Activated CD4-positive, alpha-beta T cell treated with anti-CD3 and anti-CD28 coated beads for 36 hours (primary cell): ENCODE results near the gene KCNK15. TPM values are rescaled to one million over a fixed set of nuclear protein-coding genes. Genes with fewer than 3 reads are reported as not detected.

Experiments
- ATAC-seq: fragments of 200-7000 bp; cut with Tn5 transposase; one replicate; pipeline ENCODE4 v1.10.0; 2021; ENCODE audit warnings: mild to moderate bottlenecking, moderate library complexity
- CTCF ChIA-PET: fragments of 350-600 bp; sonication (Branson Sonifier 250); formaldehyde crosslinking; loops from one replicate; lab custom pipeline; 2021; ENCODE audit warnings: antibody characterized with exemption; lab: Charles Lee
- POLR2A ChIA-PET: fragments of 350-600 bp; sonication (Branson Sonifier 250); formaldehyde crosslinking; loops from one replicate; lab custom pipeline; 2021; ENCODE audit warnings: antibody characterized with exemption, inconsistent platforms; lab: Charles Lee
- DNase-seq: peaks from one replicate; pipeline ENCODE4 v3.0.0-alpha.2; 2020
- H3K27ac Mint-ChIP-seq: one replicate; pipeline ENCODE4 v1.8.0; 2021; ENCODE audit warnings: mixed read lengths
- H3K27me3 Mint-ChIP-seq: one replicate; pipeline ENCODE4 v1.8.0; 2021; ENCODE audit warnings: mixed read lengths
- H3K36me3 Mint-ChIP-seq: one replicate; pipeline ENCODE4 v1.8.0; 2021; ENCODE audit warnings: low read depth, mixed read lengths
- H3K4me1 Mint-ChIP-seq: one replicate; pipeline ENCODE4 v1.8.0; 2021; ENCODE audit warnings: mixed read lengths
- H3K4me3 Mint-ChIP-seq: one replicate; pipeline ENCODE4 v1.8.0; 2021; ENCODE audit warnings: mild to moderate bottlenecking, moderate library complexity, mixed read lengths
- H3K9me3 Mint-ChIP-seq: one replicate; pipeline ENCODE4 v1.8.0; 2021; ENCODE audit warnings: low read depth, mixed read lengths
- intact Hi-C, 2 experiments: fragments of 100-400 bp; cut with DNase I in 1 of 2; cut with micrococcal nuclease in 1 of 2; formaldehyde crosslinking; loops; one replicate each; pipeline versions ENCODE4 v1.14.2 to v1.15.1; 2022 to 2024; cut with DNase I, micrococcal nuclease
- total RNA-seq, 2 experiments: library from RNA; stranded (reverse); gene quantifications; one replicate each; pipeline ENCODE4 v1.2.3, GENCODE V29; 2021

KCNK15 gene
- total RNA-seq, 2 experiments from 2014 or later, result 1.1 to 1.4 TPM

GRCh38 chr20:44746367-44747165 is 901 bp downstream of the KCNK15 start:
- intact Hi-C loops, result loop anchor here (1.0 to 5.0 kb wide), 5 partner anchors 61 to 351 kb away; partner anchors contain the start of genes RIMS4 (in 1 of the 2) and YWHAB (in 1 of the 2)
- ATAC-seq (peak; percentile 20), DNase-seq (peak; percentile 20)
- Mint-ChIP-seq H3K4me3 (peak overlapping the region; percentile 76), H3K36me3 (peaks cover 2% of the 10 kb centered on the region), H3K4me1 (peaks cover 19% of the 10 kb centered on the region), H3K27ac (peak overlapping the region; percentile 32), H3K27me3 (peaks cover 21% of the 10 kb centered on the region), H3K9me3 (no peaks in the 10 kb centered on the region)
- ChIA-PET POLR2A (interaction anchor here (0.7 kb wide), 1 partner anchor 23 kb away, joined by 3 read pairs; no protein-coding TSS in a partner anchor), CTCF (interaction anchor here (0.6 to 3.2 kb wide), 25 partner anchors 8 to 624 kb away, joined by 3 to 30 read pairs (median 4); partner anchors contain the start of gene SERINC3)

GRCh38 chr20:44747166-44748004 is 1.7 kb downstream of the KCNK15 start:
- Mint-ChIP-seq H3K27ac (peak overlapping the region; percentile 84), H3K27me3 (peaks cover 21% of the 10 kb centered on the region), H3K4me3 (peak overlapping the region; percentile 76), H3K9me3 (no peaks in the 10 kb centered on the region), H3K4me1 (peaks cover 19% of the 10 kb centered on the region), H3K36me3 (peaks cover 2% of the 10 kb centered on the region)
- POLR2A ChIA-PET, result interaction anchor here (0.7 kb wide), 1 partner anchor 24 kb away, joined by 3 read pairs; no protein-coding TSS in a partner anchor
- DNase-seq (peak; percentile 87), ATAC-seq (peak; percentile 60)
- intact Hi-C loops, result loop anchor here (1.0 to 5.0 kb wide), 5 partner anchors 62 to 350 kb away; partner anchors contain the start of genes RIMS4 (in 1 of the 2) and YWHAB (in 1 of the 2)
- CTCF ChIA-PET, result interaction anchor here (0.6 to 3.2 kb wide), 34 partner anchors 9 to 623 kb away, joined by 3 to 30 read pairs (median 4); partner anchors contain the start of gene SERINC3

- ATAC-seq (no peak), DNase-seq (no peak)
- no peaks in the 10 kb centered on the region for H3K9me3 Mint-ChIP-seq
- intact Hi-C loops, result loop anchor here in 1 of 2 experiments (5.0 kb wide), 2 partner anchors 139 to 349 kb away; partner anchors contain the start of gene YWHAB
- peaks cover 21% of the 10 kb centered on the region for H3K27me3 Mint-ChIP-seq
- no peak overlapping the region for H3K27ac Mint-ChIP-seq
- CTCF ChIA-PET, result interaction anchor here (0.6 to 3.2 kb wide), 22 partner anchors 8 to 212 kb away, joined by 3 to 30 read pairs (median 4); no protein-coding TSS in a partner anchor
- peaks cover 2% of the 10 kb centered on the region for H3K36me3 Mint-ChIP-seq
- no peak overlapping the region for H3K4me3 Mint-ChIP-seq
- H3K4me1 Mint-ChIP-seq, result peaks cover 19% of the 10 kb centered on the region
- POLR2A ChIA-PET, result no interaction called here
These were observed 2.3 kb downstream of the KCNK15 start for GRCh38 chr20:44748005-44748370.

GRCh38 chr20:44750081-44750805 is 4.6 kb downstream of the KCNK15 start:
- no peak for ATAC-seq
- intact Hi-C loops, result no loop called here
- Mint-ChIP-seq H3K27ac (no peak overlapping the region), H3K4me3 (no peak overlapping the region), H3K27me3 (peaks cover 14% of the 10 kb centered on the region), H3K9me3 (no peaks in the 10 kb centered on the region), H3K4me1 (peaks cover 14% of the 10 kb centered on the region), H3K36me3 (peaks cover 2% of the 10 kb centered on the region)
- ChIA-PET POLR2A (no interaction called here), CTCF (interaction anchor here (0.7 to 1.1 kb wide), 3 partner anchors 12 to 145 kb away, joined by 3 to 4 read pairs (median 3); no protein-coding TSS in a partner anchor)
- peak; percentile 44 for DNase-seq

- no peaks in the 10 kb centered on the region for H3K9me3 Mint-ChIP-seq
- CTCF ChIA-PET, result interaction anchor here (0.9 to 1.5 kb wide), 3 partner anchors 114 to 178 kb away, joined by 3 to 5 read pairs (median 4); no protein-coding TSS in a partner anchor
These were observed 6.7 kb downstream of the KCNK15 start for GRCh38 chr20:44752099-44752931.

GRCh38 chr20:44754554-44754953 is 8.9 kb downstream of the KCNK15 start:
- Mint-ChIP-seq H3K27me3 (peaks cover 5% of the 10 kb centered on the region), H3K36me3 (peaks cover 2% of the 10 kb centered on the region), H3K4me1 (no peaks in the 10 kb centered on the region), H3K27ac (no peak overlapping the region), H3K4me3 (no peak overlapping the region), H3K9me3 (no peaks in the 10 kb centered on the region)
- ATAC-seq, result no peak
- ChIA-PET CTCF (no interaction called here), POLR2A (no interaction called here)
- DNase-seq, result no peak
- intact Hi-C loops, result no loop called here

More at GRCh38 chr20:44752099-44752931, 6.7 kb downstream of the KCNK15 start:
- DNase-seq (no peak), ATAC-seq (no peak)
- intact Hi-C loops, result no loop called here
- H3K36me3 Mint-ChIP-seq, result peaks cover 2% of the 10 kb centered on the region
- no peak overlapping the region for H3K4me3 Mint-ChIP-seq
- peaks cover 9% of the 10 kb centered on the region for H3K27me3 Mint-ChIP-seq
- H3K4me1 Mint-ChIP-seq, result peaks cover 3% of the 10 kb centered on the region
- no peak overlapping the region for H3K27ac Mint-ChIP-seq
- POLR2A ChIA-PET, result interaction anchor here (0.7 kb wide), 1 partner anchor 78 kb away, joined by 3 read pairs; no protein-coding TSS in a partner anchor

GRCh38 chr20:44756011-44756688 is 10.5 kb downstream of the KCNK15 start:
- CTCF ChIA-PET, result interaction anchor here (0.7 to 3.7 kb wide), 2 partner anchors 8 to 323 kb away, joined by 4 to 13 read pairs; no protein-coding TSS in a partner anchor

GRCh38 chr20:44756956-44757355 is 11.3 kb downstream of the KCNK15 start:
- Mint-ChIP-seq H3K4me1 (no peaks in the 10 kb centered on the region), H3K4me3 (no peak overlapping the region), H3K9me3 (no peaks in the 10 kb centered on the region), H3K36me3 (no peaks in the 10 kb centered on the region), H3K27me3 (no peaks in the 10 kb centered on the region), H3K27ac (no peak overlapping the region)
- ATAC-seq, result no peak
- ChIA-PET CTCF (interaction anchor here (3.7 kb wide), 1 partner anchor 9 kb away, joined by 13 read pairs; no protein-coding TSS in a partner anchor), POLR2A (no interaction called here)
- no peak for DNase-seq
- intact Hi-C loops, result no loop called here

More at GRCh38 chr20:44756011-44756688, 10.5 kb downstream of the KCNK15 start:
- no peak for ATAC-seq
- POLR2A ChIA-PET, result no interaction called here
- Mint-ChIP-seq H3K9me3 (no peaks in the 10 kb centered on the region), H3K27me3 (peaks cover 2% of the 10 kb centered on the region), H3K36me3 (no peaks in the 10 kb centered on the region), H3K4me1 (no peaks in the 10 kb centered on the region), H3K4me3 (no peak overlapping the region), H3K27ac (no peak overlapping the region)
- DNase-seq, result no peak
- intact Hi-C loops, result no loop called here

- POLR2A ChIA-PET, result no interaction called here
- no peaks in the 10 kb centered on the region for H3K27me3 Mint-ChIP-seq
- ATAC-seq, result no peak
These were observed 12.8 kb downstream of the KCNK15 start for GRCh38 chr20:44758247-44759101.

More at GRCh38 chr20:44758247-44759101, 12.8 kb downstream of the KCNK15 start:
- Mint-ChIP-seq H3K36me3 (no peaks in the 10 kb centered on the region), H3K27ac (no peak overlapping the region), H3K4me3 (no peak overlapping the region), H3K9me3 (no peaks in the 10 kb centered on the region), H3K4me1 (no peaks in the 10 kb centered on the region)
- CTCF ChIA-PET, result interaction anchor here (0.7 to 3.7 kb wide), 4 partner anchors 9 to 271 kb away, joined by 3 to 13 read pairs (median 4); no protein-coding TSS in a partner anchor
- no peak for DNase-seq
- intact Hi-C loops, result no loop called here
